ENCODE measurements around the gene GSE1. TPM values are rescaled to one million over a fixed set of nuclear protein-coding genes. Genes with fewer than 3 reads are reported as not detected.
A peak's percentile ranks its signal among the peaks of the same experiment; 100 is the strongest.

GSE1 gene
- total and polyA plus RNA-seq, 9 of the 15 experiments (the other 6 are each of a cell fraction or from before 2014, with no cell fraction given): 12.2 to 244 (median 57.9) TPM

- no peak; the same call in 1 of the 2 replicates for TF ChIP-seq ZHX1 (conservative IDR thresholded peaks at IDR 0.05; ENCODE audit: low read length)
- TF ChIP-seq FOXP1 (CRISPR knock-in tag; IDR thresholded peaks at IDR 0.05): no peak
- TF ChIP-seq ZNF3 (CRISPR knock-in tag; IDR thresholded peaks at IDR 0.05): no peak
- no peak for TF ChIP-seq SFPQ (IDR thresholded peaks at IDR 0.05; ENCODE audit: low read depth, low read length)
- no peak for TF ChIP-seq SLC30A9 (CRISPR knock-in tag; IDR thresholded peaks at IDR 0.05)
- TF ChIP-seq, protein P1, sequence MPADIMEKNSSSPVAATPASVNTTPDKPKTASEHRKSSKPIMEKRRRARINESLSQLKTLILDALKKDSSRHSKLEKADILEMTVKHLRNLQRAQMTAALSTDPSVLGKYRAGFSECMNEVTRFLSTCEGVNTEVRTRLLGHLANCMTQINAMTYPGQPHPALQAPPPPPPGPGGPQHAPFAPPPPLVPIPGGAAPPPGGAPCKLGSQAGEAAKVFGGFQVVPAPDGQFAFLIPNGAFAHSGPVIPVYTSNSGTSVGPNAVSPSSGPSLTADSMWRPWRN (IDR thresholded peaks at IDR 0.05; ENCODE audit: low read depth): no peak; the same call in none of the 2 replicates
- TF ChIP-seq ZNF140 (CRISPR knock-in tag; IDR thresholded peaks at IDR 0.05): no peak
- peak; percentile 64 to 80 for TF ChIP-seq TRIM24 (IDR thresholded peaks at IDR 0.05)
These were observed 42.2 kb upstream of the GSE1 start (continued) for GRCh38 chr16:85570735-85571562.
